ENCODE results near the gene C2CD3. TPM values are rescaled to one million over a fixed set of nuclear protein-coding genes. Genes with fewer than 3 reads are reported as not detected.

The C2CD3 gene
- total and polyA plus RNA-seq, 9 of the 15 experiments (the other 6 are each of a cell fraction or from before 2014, with no cell fraction given): 4.4 to 20.2 (median 15.4) TPM

DNA sequence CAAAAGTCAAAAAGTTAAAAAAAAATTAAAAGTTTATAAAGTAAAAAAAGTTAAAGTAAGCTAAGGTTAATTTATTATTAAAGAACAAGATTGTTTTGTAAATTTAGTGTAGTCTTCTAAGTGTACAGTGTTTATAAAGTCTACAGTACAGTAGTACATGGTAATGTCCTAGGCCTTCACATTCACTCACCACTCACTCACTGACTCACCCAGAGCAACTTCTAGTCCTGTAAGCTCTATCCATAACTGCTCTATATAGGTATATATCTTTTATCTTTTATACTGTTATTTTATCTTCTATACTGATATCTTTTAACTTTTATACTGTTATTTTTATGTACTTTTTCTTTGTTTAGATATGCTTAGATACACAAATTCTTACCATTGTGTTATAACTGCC is 11.2 kb downstream of the C2CD3 start (continued):
- TF ChIP-seq, protein P1, sequence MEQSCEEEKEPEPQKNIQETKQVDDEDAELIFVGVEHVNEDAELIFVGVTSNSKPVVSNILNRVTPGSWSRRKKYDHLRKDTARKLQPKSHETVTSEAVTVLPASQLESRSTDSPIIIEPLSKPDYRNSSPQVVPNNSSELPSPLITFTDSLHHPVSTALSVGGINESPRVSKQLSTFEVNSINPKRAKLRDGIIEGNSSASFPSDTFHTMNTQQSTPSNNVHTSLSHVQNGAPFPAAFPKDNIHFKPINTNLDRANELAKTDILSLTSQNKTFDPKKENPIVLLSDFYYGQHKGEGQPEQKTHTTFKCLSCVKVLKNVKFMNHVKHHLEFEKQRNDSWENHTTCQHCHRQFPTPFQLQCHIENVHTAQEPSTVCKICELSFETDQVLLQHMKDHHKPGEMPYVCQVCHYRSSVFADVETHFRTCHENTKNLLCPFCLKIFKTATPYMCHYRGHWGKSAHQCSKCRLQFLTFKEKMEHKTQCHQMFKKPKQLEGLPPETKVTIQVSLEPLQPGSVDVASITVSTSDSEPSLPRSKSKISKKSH (CRISPR knock-in tag; IDR thresholded peaks at IDR 0.05): no peak
- no peak for TF ChIP-seq IRF2 (CRISPR knock-in tag; IDR thresholded peaks at IDR 0.05)
- TF ChIP-seq BHLHE40 (IDR thresholded peaks at IDR 0.05; ENCODE audit: low read length): no peak
- TF ChIP-seq C11orf30 (IDR thresholded peaks at IDR 0.05; ENCODE audit: low read depth): no peak
- TF ChIP-seq, protein P2, sequence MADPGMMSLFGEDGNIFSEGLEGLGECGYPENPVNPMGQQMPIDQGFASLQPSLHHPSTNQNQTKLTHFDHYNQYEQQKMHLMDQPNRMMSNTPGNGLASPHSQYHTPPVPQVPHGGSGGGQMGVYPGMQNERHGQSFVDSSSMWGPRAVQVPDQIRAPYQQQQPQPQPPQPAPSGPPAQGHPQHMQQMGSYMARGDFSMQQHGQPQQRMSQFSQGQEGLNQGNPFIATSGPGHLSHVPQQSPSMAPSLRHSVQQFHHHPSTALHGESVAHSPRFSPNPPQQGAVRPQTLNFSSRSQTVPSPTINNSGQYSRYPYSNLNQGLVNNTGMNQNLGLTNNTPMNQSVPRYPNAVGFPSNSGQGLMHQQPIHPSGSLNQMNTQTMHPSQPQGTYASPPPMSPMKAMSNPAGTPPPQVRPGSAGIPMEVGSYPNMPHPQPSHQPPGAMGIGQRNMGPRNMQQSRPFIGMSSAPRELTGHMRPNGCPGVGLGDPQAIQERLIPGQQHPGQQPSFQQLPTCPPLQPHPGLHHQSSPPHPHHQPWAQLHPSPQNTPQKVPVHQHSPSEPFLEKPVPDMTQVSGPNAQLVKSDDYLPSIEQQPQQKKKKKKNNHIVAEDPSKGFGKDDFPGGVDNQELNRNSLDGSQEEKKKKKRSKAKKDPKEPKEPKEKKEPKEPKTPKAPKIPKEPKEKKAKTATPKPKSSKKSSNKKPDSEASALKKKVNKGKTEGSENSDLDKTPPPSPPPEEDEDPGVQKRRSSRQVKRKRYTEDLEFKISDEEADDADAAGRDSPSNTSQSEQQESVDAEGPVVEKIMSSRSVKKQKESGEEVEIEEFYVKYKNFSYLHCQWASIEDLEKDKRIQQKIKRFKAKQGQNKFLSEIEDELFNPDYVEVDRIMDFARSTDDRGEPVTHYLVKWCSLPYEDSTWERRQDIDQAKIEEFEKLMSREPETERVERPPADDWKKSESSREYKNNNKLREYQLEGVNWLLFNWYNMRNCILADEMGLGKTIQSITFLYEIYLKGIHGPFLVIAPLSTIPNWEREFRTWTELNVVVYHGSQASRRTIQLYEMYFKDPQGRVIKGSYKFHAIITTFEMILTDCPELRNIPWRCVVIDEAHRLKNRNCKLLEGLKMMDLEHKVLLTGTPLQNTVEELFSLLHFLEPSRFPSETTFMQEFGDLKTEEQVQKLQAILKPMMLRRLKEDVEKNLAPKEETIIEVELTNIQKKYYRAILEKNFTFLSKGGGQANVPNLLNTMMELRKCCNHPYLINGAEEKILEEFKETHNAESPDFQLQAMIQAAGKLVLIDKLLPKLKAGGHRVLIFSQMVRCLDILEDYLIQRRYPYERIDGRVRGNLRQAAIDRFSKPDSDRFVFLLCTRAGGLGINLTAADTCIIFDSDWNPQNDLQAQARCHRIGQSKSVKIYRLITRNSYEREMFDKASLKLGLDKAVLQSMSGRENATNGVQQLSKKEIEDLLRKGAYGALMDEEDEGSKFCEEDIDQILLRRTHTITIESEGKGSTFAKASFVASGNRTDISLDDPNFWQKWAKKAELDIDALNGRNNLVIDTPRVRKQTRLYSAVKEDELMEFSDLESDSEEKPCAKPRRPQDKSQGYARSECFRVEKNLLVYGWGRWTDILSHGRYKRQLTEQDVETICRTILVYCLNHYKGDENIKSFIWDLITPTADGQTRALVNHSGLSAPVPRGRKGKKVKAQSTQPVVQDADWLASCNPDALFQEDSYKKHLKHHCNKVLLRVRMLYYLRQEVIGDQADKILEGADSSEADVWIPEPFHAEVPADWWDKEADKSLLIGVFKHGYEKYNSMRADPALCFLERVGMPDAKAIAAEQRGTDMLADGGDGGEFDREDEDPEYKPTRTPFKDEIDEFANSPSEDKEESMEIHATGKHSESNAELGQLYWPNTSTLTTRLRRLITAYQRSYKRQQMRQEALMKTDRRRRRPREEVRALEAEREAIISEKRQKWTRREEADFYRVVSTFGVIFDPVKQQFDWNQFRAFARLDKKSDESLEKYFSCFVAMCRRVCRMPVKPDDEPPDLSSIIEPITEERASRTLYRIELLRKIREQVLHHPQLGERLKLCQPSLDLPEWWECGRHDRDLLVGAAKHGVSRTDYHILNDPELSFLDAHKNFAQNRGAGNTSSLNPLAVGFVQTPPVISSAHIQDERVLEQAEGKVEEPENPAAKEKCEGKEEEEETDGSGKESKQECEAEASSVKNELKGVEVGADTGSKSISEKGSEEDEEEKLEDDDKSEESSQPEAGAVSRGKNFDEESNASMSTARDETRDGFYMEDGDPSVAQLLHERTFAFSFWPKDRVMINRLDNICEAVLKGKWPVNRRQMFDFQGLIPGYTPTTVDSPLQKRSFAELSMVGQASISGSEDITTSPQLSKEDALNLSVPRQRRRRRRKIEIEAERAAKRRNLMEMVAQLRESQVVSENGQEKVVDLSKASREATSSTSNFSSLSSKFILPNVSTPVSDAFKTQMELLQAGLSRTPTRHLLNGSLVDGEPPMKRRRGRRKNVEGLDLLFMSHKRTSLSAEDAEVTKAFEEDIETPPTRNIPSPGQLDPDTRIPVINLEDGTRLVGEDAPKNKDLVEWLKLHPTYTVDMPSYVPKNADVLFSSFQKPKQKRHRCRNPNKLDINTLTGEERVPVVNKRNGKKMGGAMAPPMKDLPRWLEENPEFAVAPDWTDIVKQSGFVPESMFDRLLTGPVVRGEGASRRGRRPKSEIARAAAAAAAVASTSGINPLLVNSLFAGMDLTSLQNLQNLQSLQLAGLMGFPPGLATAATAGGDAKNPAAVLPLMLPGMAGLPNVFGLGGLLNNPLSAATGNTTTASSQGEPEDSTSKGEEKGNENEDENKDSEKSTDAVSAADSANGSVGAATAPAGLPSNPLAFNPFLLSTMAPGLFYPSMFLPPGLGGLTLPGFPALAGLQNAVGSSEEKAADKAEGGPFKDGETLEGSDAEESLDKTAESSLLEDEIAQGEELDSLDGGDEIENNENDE (IDR thresholded peaks at IDR 0.05; ENCODE audit: low read depth, low read length): no peak
